Measurements from ENCODE around the gene ZNF497.

ZNF497 gene

GRCh38 chr19:58361900-58362271 is 665 bp downstream of the ZNF497 start:
- ATAC-seq: peak; percentile 45
- TF ChIP-seq ZFP3 (CRISPR knock-in tag; IDR thresholded peaks at IDR 0.05) (no peak), CREB5 (CRISPR knock-in tag; IDR thresholded peaks at IDR 0.05; ENCODE audit: low read depth) (0 out of 2 replicates have a peak, but pooled peaks have one; percentile 47)

GRCh38 chr19:58357481-58358145 is 4.9 kb downstream of the ZNF497 start:
- TF ChIP-seq OSR1 (CRISPR knock-in tag; IDR thresholded peaks at IDR 0.05) (no peak), BACH2 (CRISPR knock-in tag; IDR thresholded peaks at IDR 0.05; ENCODE audit: borderline replicate concordance) (no peak), ISL1 (CRISPR knock-in tag; IDR thresholded peaks at IDR 0.05) (no peak), CREB5 (CRISPR knock-in tag; IDR thresholded peaks at IDR 0.05; ENCODE audit: low read depth) (no peak), PATZ1 (CRISPR knock-in tag; IDR thresholded peaks at IDR 0.05; ENCODE audit: borderline replicate concordance) (no peak)
- no peak for ATAC-seq

GRCh38 chr19:58356766-58357480 is 5.6 kb downstream of the ZNF497 start:
- ATAC-seq: no peak
- TF ChIP-seq, protein P1, sequence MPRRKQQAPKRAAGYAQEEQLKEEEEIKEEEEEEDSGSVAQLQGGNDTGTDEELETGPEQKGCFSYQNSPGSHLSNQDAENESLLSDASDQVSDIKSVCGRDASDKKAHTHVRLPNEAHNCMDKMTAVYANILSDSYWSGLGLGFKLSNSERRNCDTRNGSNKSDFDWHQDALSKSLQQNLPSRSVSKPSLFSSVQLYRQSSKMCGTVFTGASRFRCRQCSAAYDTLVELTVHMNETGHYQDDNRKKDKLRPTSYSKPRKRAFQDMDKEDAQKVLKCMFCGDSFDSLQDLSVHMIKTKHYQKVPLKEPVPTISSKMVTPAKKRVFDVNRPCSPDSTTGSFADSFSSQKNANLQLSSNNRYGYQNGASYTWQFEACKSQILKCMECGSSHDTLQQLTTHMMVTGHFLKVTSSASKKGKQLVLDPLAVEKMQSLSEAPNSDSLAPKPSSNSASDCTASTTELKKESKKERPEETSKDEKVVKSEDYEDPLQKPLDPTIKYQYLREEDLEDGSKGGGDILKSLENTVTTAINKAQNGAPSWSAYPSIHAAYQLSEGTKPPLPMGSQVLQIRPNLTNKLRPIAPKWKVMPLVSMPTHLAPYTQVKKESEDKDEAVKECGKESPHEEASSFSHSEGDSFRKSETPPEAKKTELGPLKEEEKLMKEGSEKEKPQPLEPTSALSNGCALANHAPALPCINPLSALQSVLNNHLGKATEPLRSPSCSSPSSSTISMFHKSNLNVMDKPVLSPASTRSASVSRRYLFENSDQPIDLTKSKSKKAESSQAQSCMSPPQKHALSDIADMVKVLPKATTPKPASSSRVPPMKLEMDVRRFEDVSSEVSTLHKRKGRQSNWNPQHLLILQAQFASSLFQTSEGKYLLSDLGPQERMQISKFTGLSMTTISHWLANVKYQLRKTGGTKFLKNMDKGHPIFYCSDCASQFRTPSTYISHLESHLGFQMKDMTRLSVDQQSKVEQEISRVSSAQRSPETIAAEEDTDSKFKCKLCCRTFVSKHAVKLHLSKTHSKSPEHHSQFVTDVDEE (CRISPR knock-in tag; IDR thresholded peaks at IDR 0.05): no peak
- TF ChIP-seq PATZ1 (CRISPR knock-in tag; IDR thresholded peaks at IDR 0.05; ENCODE audit: borderline replicate concordance): no peak
- no peak for TF ChIP-seq CSDC2 (CRISPR knock-in tag; IDR thresholded peaks at IDR 0.05)
- no peak for TF ChIP-seq ZNF70 (CRISPR knock-in tag; IDR thresholded peaks at IDR 0.05)
- TF ChIP-seq CREB5 (CRISPR knock-in tag; IDR thresholded peaks at IDR 0.05; ENCODE audit: low read depth): no peak
- no peak for TF ChIP-seq GLIS3 (CRISPR knock-in tag; IDR thresholded peaks at IDR 0.05)
- TF ChIP-seq RARB (CRISPR knock-in tag; IDR thresholded peaks at IDR 0.05): no peak
- TF ChIP-seq ZNF8 (CRISPR knock-in tag; IDR thresholded peaks at IDR 0.05): no peak
- no peak for TF ChIP-seq ISL1 (CRISPR knock-in tag; IDR thresholded peaks at IDR 0.05)

- ATAC-seq: no peak; the same call in 2 of the 3 replicates
- TF ChIP-seq ZNF565 (CRISPR knock-in tag; conservative IDR thresholded peaks at IDR 0.05; ENCODE audit: low read depth): no peak
- TF ChIP-seq ZFP30 (CRISPR knock-in tag; IDR thresholded peaks at IDR 0.05): no peak
- TF ChIP-seq RARB (CRISPR knock-in tag; IDR thresholded peaks at IDR 0.05): no peak
- TF ChIP-seq, protein P1 (CRISPR knock-in tag; IDR thresholded peaks at IDR 0.05): no peak
- TF ChIP-seq PATZ1 (CRISPR knock-in tag; IDR thresholded peaks at IDR 0.05; ENCODE audit: borderline replicate concordance): no peak
- no peak for TF ChIP-seq CSDC2 (CRISPR knock-in tag; IDR thresholded peaks at IDR 0.05)
- TF ChIP-seq TCF4 (CRISPR knock-in tag; IDR thresholded peaks at IDR 0.05; ENCODE audit: borderline replicate concordance): no peak
Observed at GRCh38 chr19:58355908-58356765, 6.4 kb downstream of the ZNF497 start.

Data from SK-N-SH treated with all-trans-retinoic acid at 6 μM for 48 hours (cell line).